Memory B cell (primary cell): ENCODE data around the gene PTPMT1.
"Not testable (repeated sequence)": the region's sequence is repeated elsewhere in the genome, so short reads cannot be mapped to it uniquely, and the experiment has no call there.

Source experiments
- ATAC-seq: fragments of 150-1000 bp; cut with Tn5 transposase; 2 replicates; pipeline ENCODE4 v1.10.0; 2021; ENCODE audit warnings: low read depth, mild to moderate bottlenecking, moderate library complexity
- DNase-seq, 2 donors: peaks; one replicate each; pipeline ENCODE4 v3.0.0; 2022; ENCODE audit warnings: low spot score in 2 of 2
- H3K27ac Mint-ChIP-seq: one replicate; pipeline ENCODE4 v1.8.0; 2022; ENCODE audit warnings: mild to moderate bottlenecking, moderate library complexity, mixed read lengths
- H3K27me3 Mint-ChIP-seq: one replicate; pipeline ENCODE4 v1.8.0; 2022; ENCODE audit warnings: mixed read lengths
- H3K36me3 Mint-ChIP-seq: one replicate; pipeline ENCODE4 v1.8.0; 2022; ENCODE audit warnings: mild to moderate bottlenecking, mixed read lengths
- H3K4me1 Mint-ChIP-seq: one replicate; pipeline ENCODE4 v1.8.0; 2022; ENCODE audit warnings: mixed read lengths
- H3K4me3 Mint-ChIP-seq: one replicate; pipeline ENCODE4 v1.8.0; 2022; ENCODE audit warnings: mild to moderate bottlenecking, moderate library complexity, mixed read lengths
- H3K9me3 Mint-ChIP-seq: one replicate; pipeline ENCODE4 v1.8.0; 2022; ENCODE audit warnings: mixed read lengths

Gene PTPMT1

DNA sequence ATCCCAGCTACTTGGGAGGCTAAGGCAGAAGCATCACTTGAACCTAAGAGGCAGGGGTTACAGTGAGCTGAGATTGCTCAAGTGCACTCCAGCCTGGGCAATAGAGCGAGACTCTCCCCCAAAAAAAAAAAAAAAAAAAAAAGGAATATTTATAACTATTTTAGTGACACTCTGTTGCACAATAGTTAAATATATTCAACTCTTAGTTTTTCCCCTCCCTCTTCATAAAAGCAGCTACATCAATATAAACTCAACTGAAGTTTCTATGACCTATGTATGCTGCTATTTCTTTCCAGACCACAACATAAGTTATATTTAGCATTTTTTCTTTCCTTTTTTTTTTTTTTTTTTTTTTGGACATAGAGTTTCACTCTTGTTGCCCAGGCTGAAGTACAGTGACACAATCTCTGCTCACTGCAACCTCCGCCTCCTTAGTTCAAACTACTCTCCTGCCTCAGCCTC, 31.7 kb upstream of the PTPMT1 start:
- no peak for ATAC-seq
- no peak for DNase-seq
- peaks cover 6% of the 10 kb centered on the region for H3K36me3 Mint-ChIP-seq
- peaks cover under 1% of the 10 kb centered on the region for H3K9me3 Mint-ChIP-seq
- H3K4me3 Mint-ChIP-seq, result no peak overlapping the region
- H3K4me1 Mint-ChIP-seq, result peaks cover 13% of the 10 kb centered on the region
- H3K27me3 Mint-ChIP-seq, result no peaks in the 10 kb centered on the region
- no peak overlapping the region for H3K27ac Mint-ChIP-seq

DNA sequence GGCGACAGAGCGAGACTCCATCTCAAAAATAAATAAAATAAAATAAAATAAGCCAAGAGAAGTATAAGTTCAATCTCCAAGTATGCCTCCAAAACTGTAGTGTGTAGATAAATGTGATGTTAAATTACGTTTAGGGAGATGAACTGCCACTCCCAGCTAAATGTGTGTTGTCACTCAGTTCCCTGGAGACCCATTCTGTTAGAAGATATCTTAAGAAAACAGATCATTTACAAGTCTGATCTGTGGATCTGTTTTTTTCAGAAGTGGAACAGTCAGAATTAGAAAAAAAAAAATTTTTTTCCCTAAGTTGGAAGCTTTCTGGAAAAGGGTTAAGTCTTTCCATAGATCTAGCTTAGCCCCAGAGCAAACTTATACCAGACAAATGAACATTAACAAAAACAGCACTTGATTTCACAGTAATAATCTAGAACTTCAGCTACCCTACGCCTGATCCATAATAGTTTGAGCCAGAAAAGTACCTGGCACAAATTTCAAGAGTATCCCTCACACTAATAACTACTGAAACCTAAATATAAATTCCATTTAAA, 30.6 kb upstream of the PTPMT1 start:
- Mint-ChIP-seq H3K9me3 (peaks cover 1% of the 10 kb centered on the region), H3K27ac (no peak overlapping the region), H3K4me3 (no peak overlapping the region), H3K27me3 (no peaks in the 10 kb centered on the region), H3K4me1 (peaks cover 17% of the 10 kb centered on the region), H3K36me3 (peaks cover 8% of the 10 kb centered on the region)
- ATAC-seq (no peak), DNase-seq (no peak)

DNA sequence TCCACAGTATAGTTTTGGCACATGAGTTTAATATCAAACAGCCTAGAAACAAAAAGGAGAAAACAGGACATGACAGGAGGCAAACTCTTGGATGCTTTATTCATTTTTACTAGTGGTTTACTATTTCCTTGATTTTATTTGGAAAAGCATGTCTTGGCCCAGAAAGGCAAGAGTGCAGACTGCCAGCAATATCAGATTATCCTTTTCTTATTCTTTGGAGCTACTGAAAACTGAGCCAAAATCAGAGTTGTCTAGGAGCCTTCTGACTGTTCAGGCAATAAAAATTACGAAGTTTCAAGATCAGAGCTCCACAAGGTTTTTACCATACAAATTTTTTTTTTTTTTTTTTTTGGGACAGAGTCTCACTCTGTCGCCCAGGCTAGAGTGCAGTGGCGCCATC, 28.5 kb upstream of the PTPMT1 start:
- H3K27ac Mint-ChIP-seq, result no peak overlapping the region
- peaks cover 19% of the 10 kb centered on the region for H3K4me1 Mint-ChIP-seq
- H3K4me3 Mint-ChIP-seq, result no peak overlapping the region
- DNase-seq (no peak), ATAC-seq (no peak)
- peaks cover 10% of the 10 kb centered on the region for H3K36me3 Mint-ChIP-seq
- no peaks in the 10 kb centered on the region for H3K27me3 Mint-ChIP-seq
- peaks cover 1% of the 10 kb centered on the region for H3K9me3 Mint-ChIP-seq

DNA sequence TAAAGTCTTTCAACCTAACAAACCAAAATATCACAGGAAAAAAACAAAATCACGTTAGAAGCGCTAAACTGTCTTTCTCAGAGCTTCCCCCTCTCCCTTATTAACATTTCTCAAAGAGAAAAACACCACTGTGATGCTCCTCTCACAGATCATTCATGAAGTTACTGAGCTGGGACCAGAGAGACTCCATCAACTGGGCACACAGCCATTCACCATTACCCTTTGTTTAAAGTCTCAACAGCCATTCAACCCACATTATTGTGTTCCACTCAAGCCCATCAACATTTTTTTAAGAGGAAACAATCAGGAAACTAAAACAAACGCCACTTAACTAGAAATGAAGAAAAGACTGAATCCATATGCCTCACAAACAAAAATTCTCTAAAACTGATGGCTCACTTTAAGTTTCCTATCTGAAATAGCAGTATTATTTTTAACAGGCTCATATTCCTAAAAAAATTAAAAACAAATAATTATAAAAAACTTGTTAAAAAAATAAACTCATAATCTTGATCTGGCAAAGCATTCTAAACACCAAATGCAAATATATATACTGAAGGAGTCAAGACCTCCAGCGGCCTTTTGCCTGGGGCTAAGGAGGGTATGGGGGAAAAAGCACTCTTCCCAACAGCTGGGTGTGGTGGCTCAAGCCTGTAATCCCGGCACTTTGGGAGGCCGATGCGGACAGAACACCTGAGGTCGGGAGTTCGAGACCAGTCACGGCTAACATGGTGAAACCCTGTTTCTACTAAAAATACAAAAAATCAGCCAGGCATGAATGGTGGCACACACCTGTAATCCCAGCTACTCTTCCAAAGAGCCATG, 26.4 kb upstream of the PTPMT1 start:
- Mint-ChIP-seq H3K27me3 (no peaks in the 10 kb centered on the region), H3K9me3 (peaks cover 1% of the 10 kb centered on the region), H3K27ac (peak overlapping the region; percentile 67), H3K4me3 (no peak overlapping the region), H3K36me3 (peaks cover 10% of the 10 kb centered on the region), H3K4me1 (peaks cover 25% of the 10 kb centered on the region)
- DNase-seq (no peak), ATAC-seq (no peak)

DNA sequence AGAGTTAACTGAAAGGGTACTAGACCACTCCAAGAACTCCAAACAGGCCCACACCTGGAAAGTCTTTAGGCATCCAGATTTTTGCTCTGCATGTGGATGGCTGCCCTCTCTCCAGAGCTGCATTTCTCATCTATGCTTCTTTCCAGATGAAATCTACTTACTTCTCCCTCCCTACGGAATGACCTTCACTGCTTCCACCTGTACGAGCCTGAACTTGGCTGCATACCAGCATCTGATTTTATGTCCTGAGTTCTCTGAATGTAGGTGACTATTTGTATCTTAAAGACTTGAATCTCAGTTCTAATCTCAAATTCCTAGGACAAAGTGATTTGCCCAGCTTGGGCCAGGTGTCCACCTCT, 25.7 kb upstream of the PTPMT1 start:
- Mint-ChIP-seq H3K4me1 (peaks cover 30% of the 10 kb centered on the region), H3K27ac (peak overlapping the region; percentile 8), H3K9me3 (peaks cover 1% of the 10 kb centered on the region), H3K4me3 (no peak overlapping the region), H3K27me3 (no peaks in the 10 kb centered on the region), H3K36me3 (peaks cover 10% of the 10 kb centered on the region)
- no peak for ATAC-seq
- DNase-seq, result no peak

DNA sequence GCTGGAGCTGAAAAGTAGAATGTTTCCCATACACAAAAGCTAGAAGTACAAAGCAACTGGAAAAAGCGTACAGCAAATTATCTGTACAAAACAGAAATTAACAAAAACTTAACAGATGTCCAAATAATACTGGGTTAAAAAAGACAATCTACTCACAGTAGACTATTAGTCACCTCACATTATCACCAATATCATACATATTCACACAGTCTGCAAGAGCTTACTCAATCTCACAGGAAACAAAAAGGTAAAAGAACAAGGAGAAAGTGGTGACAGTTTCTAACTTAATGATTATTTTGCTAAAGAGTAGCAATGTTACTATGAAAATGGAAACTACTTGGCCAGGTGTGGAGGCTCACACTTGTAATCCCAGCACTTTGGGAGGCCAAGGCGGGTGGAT, 24.3 kb upstream of the PTPMT1 start:
- H3K27me3 Mint-ChIP-seq, result no peaks in the 10 kb centered on the region
- peaks cover 1% of the 10 kb centered on the region for H3K9me3 Mint-ChIP-seq
- peaks cover 30% of the 10 kb centered on the region for H3K4me1 Mint-ChIP-seq
- H3K27ac Mint-ChIP-seq, result peak overlapping the region; percentile 62
- DNase-seq, result no peak
- H3K36me3 Mint-ChIP-seq, result peaks cover 8% of the 10 kb centered on the region
- ATAC-seq, result no peak
- no peak overlapping the region for H3K4me3 Mint-ChIP-seq

DNA sequence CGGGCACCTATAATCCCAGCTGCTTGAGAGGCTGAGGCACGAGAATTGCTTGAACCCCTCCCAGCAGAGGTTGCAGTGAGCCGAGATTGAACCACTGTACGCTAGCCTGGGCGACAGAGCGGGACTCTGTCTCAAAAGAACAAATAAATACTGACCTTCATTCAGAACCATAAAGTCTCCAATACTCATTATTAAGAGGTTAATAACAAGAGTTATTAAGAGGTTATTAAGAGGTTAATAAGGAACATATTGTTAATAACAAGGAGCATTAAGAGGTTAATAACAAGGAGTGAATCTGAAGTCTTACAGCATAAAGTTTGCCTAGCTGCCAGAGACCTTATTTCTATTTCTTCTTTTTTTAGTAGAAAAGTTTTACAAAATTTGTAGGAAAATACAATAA, 20.1 kb upstream of the PTPMT1 start:
- ATAC-seq (no peak), DNase-seq (no peak)
- no peak overlapping the region for H3K27ac Mint-ChIP-seq
- no peak overlapping the region for H3K4me3 Mint-ChIP-seq
- H3K27me3 Mint-ChIP-seq, result no peaks in the 10 kb centered on the region
- no peaks in the 10 kb centered on the region for H3K9me3 Mint-ChIP-seq
- H3K4me1 Mint-ChIP-seq, result peaks cover 28% of the 10 kb centered on the region
- peaks cover 7% of the 10 kb centered on the region for H3K36me3 Mint-ChIP-seq

DNA sequence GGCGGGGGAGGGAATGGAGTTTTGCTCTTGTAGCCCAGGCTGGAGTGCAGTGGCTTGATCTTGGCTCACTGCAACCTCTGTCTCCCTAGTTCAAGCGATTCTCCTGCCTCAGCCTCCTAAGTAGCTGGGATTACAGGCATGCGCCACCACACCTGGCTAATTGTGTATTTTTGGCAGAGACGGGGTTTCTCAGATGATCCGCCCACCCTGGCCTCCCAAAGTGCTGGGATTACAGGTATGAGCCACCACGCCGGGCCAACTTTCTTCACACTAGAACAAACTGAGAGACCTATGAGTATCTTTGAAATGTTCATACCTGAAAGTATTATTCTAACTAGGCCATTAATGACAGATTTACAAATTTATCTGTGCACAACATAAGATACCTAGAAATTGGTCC, 19.1 kb upstream of the PTPMT1 start:
- peaks cover 23% of the 10 kb centered on the region for H3K4me1 Mint-ChIP-seq
- not testable (repeated sequence) for H3K36me3 Mint-ChIP-seq, H3K9me3 Mint-ChIP-seq, H3K27ac Mint-ChIP-seq, H3K27me3 Mint-ChIP-seq, ATAC-seq, H3K4me3 Mint-ChIP-seq, DNase-seq

DNA sequence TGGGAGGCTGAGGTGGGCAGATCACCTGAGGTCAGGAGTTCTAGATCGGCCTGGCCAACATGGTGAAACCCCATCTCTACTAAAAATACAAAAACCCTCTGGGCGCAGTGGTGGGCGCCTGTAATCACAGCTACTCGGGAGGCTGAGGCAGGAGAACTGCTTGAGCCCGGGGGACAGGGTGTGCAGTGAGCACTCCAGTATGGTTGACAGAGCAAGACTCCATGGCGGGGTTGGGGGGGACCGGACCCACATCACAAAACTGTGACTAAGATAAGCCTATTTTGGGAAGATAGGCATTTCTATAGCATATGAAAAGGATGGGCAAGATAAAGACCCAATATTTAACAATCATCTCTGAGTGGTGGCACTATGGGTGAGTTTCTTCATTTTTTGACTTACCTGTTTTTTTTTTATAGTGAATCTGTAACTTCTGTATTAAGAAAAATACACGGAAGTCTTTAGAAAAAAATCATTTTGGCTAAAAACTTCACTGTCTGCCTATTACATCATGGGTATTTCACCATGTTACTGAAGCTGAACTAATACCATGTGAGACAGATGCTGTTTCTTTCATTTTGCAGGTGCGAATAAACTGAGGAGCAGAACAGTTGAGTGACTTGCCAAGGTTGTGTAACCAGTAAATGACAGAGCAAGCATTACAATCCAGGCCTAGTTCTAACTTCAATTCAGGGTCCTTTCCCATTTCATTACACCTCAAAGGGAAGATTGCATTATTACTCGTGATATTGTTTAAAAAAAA, 14.9 kb upstream of the PTPMT1 start:
- Mint-ChIP-seq H3K4me1 (peaks cover 25% of the 10 kb centered on the region), H3K36me3 (peaks cover 5% of the 10 kb centered on the region), H3K27me3 (no peaks in the 10 kb centered on the region), H3K9me3 (no peaks in the 10 kb centered on the region), H3K27ac (peak overlapping the region; percentile 97), H3K4me3 (peak overlapping the region; percentile 57)
- ATAC-seq, result peak; percentile 9
- DNase-seq, result no peak

DNA sequence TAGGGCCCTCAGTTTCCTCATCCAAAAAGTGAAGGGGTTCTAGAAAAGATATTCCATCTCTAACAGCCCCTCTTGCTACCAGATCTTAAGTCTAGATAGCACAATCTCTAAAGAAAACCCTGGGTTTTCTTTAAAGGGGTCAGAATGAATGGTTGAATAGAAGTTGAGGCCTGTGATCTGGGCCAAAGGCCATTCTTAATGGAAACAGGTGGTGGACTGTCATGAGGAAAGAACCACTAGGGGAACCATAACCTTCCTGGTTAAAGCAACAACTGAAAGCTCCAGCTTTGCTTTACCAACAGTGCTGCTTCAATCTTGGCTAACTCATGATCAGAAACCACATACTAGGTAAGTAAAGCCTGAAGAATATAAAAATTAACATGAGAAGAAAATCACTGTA, 14.3 kb upstream of the PTPMT1 start:
- DNase-seq (no peak), ATAC-seq (no peak)
- H3K4me3 Mint-ChIP-seq, result peak overlapping the region; percentile 99
- peak overlapping the region; percentile 97 for H3K27ac Mint-ChIP-seq
- no peaks in the 10 kb centered on the region for H3K9me3 Mint-ChIP-seq
- peaks cover 25% of the 10 kb centered on the region for H3K4me1 Mint-ChIP-seq
- no peaks in the 10 kb centered on the region for H3K27me3 Mint-ChIP-seq
- H3K36me3 Mint-ChIP-seq, result peaks cover 5% of the 10 kb centered on the region

DNA sequence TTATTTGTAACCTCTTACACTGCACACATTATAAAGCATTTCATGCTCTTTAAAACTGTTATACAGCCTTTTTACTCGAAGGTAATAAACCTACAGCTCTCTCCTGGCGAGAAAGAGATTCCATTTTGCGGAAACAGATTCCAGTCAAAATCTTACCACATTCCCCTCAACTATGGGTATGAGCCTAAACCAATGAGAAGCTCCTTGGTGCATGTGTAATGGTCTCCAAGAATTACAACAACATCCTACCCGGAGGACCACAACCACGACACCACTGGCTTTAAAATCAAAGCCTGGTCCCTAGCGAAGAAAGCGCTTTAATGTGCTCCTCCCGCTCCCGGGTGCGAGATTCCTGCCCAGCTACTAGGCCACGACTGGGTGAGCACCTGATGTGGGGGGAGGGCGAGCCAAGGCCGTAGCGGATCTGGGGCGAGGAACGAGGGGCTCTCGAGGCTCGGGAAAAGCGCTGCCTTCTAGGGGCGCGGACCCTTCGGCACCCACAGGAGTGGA, 13.3 kb upstream of the PTPMT1 start:
- Mint-ChIP-seq H3K4me1 (peaks cover 24% of the 10 kb centered on the region), H3K9me3 (no peaks in the 10 kb centered on the region), H3K36me3 (peaks cover 4% of the 10 kb centered on the region), H3K27me3 (no peaks in the 10 kb centered on the region), H3K27ac (peak overlapping the region; percentile 97), H3K4me3 (peak overlapping the region; percentile 99)
- ATAC-seq, result no peak
- no peak for DNase-seq

DNA sequence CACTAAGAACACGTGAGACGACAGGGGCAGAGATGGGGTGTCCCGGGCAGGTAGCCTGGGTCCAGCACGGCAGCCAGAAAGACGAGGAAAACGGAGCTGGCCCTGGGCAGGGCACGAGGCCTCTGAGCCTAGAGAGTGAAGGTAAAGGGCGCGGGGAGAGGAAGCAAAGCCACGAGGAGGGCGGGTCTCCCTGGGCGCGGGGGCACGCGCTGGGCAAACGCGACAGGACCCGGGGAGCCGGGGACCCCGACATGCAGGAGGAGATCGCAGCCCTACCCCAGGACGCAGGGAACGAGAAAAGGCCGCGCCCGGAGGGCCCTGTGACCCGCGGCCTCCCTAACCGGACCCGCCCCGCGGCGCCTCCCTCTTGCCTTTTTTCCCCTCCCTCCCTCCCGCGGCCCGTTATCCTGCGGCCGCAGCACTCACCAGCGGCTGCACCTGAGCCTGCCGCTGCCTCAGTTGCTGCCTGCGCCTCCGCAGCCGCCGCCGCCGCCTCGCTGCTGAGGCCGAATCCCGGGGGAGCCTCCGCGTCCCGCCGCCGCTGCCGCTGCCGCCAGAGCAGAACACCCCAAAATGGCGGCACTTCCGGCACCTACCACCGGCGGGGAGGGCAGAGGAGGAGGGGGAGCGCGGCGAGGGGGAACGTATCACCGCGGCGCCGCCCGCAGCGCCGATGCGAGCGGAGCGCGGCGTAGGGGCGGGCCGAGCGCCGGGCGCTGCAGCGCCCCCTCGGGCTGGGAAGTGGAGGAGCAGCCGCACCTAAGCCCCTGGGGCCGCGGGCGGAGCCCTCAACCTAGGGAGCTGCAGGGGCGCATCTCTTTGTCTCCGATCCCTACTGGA, 12.6 kb upstream of the PTPMT1 start, which contains the start of gene CELF1:
TSS of gene CELF1 (minus strand) at position 567 of the 840 bp plus-strand sequence. CDS start 53,609 bp downstream, outside the sequence.
- H3K27ac Mint-ChIP-seq, result peak within 1 kb of the TSS; percentile 97
- H3K4me3 Mint-ChIP-seq, result peak within 1 kb of the TSS; percentile 99
- no peaks in the 10 kb centered on the region for H3K9me3 Mint-ChIP-seq
- DNase-seq (peak; percentile 89 to 90), ATAC-seq (peak; percentile 92)
- H3K36me3 Mint-ChIP-seq, result peaks cover 3% of the 10 kb centered on the region
- H3K4me1 Mint-ChIP-seq, result peaks cover 23% of the 10 kb centered on the region
- no peaks in the 10 kb centered on the region for H3K27me3 Mint-ChIP-seq

DNA sequence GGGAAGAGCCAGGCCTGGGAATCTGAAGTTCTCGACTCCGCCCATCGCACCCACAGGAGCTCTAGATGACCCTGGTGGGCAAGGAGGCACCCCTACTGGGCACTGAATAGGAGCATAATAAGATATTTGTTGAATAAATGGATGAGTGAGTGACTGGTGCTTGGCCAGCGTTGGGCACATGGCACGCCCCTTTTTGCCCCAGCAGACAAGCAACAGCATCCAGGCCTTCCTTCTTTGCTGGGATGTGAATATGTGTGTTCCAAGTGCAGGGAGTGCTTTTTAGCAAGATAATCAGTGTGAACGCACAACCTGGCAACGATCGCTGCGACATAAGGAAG, 12.0 kb upstream of the PTPMT1 start:
- H3K9me3 Mint-ChIP-seq, result no peaks in the 10 kb centered on the region
- H3K27ac Mint-ChIP-seq, result peak overlapping the region; percentile 97

More for the DNA sequence above, 12.0 kb upstream of the PTPMT1 start:
- no peaks in the 10 kb centered on the region for H3K27me3 Mint-ChIP-seq
- ATAC-seq (peak; percentile 16), DNase-seq (no peak)
- peaks cover 3% of the 10 kb centered on the region for H3K36me3 Mint-ChIP-seq
- peak overlapping the region; percentile 99 for H3K4me3 Mint-ChIP-seq
- peaks cover 23% of the 10 kb centered on the region for H3K4me1 Mint-ChIP-seq
